ENCODE data around the gene ACSM3.

The ACSM3 gene

DNA sequence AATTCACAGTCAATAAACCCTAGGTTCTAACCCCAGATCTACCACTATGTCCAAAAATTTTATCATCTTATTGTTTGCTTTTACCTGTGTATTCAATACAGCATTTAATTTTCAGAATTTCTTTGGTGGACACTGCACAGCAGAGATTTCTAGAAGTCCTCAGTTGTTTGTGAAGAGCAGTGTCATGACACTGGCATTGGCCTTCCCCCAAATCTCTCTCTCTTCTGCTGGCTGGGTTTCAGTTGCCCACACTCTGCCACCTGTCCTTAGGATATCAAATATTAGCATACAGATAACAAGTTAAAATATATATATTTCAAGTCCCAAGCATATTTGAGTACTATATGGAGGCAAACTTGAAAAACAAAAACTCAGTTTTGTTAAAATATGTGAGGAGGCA, 20.2 kb upstream of the ACSM3 start:
- no peak overlapping the region for H3K14ac ChIP-seq (ENCODE audit: low read length)
- no peak overlapping the region for H2BK12ac ChIP-seq (ENCODE audit: low read length)
- no peak overlapping the region for H3K9ac ChIP-seq (ENCODE audit: low read length)
- H3K27me3 ChIP-seq (ENCODE audit: insufficient read depth, low read length): no peaks in the 10 kb centered on the region
- peaks cover 5% of the 10 kb centered on the region for H3K9me3 ChIP-seq (ENCODE audit: insufficient read depth, low read depth, low read length)
- H3K4ac ChIP-seq (ENCODE audit: low read depth, low read length): no peak overlapping the region
- H3K23ac ChIP-seq (ENCODE audit: low read length): no peak overlapping the region
- H3K4me1 ChIP-seq (ENCODE audit: control insufficient read depth in 1 of 2, insufficient read depth in 2 of 2, low read length in 2 of 2): no peaks in the 10 kb centered on the region
- H2AFZ ChIP-seq (ENCODE audit: insufficient read depth, low read length, poor library complexity): no peak overlapping the region
- H3K36me3 ChIP-seq (ENCODE audit: control insufficient read depth in 1 of 2, insufficient read depth in 2 of 2, low read length in 2 of 2): peaks cover 1 to 3% of the 10 kb centered on the region in 2 experiments
- H2BK5ac ChIP-seq (ENCODE audit: low read depth, low read length, poor library complexity): no peak overlapping the region
- H4K8ac ChIP-seq (ENCODE audit: low read depth, low read length): no peak overlapping the region
- no peak overlapping the region for H4K91ac ChIP-seq (ENCODE audit: low read depth, low read length)
- no peak overlapping the region for H4K12ac ChIP-seq (ENCODE audit: low read depth, low read length)
- no peak overlapping the region for H2BK120ac ChIP-seq (ENCODE audit: insufficient read depth, low read length, poor library complexity)
- H2AK5ac ChIP-seq (ENCODE audit: low read length): no peak overlapping the region
- H3K4me2 ChIP-seq (ENCODE audit: low read length): no peak overlapping the region
- no peak for DNase-seq
- H3K4me3 ChIP-seq (ENCODE audit: low read depth, low read length): no peak overlapping the region
- no peak overlapping the region for H3K18ac ChIP-seq (ENCODE audit: low read length)
- peaks cover 8% of the 10 kb centered on the region for H3K79me2 ChIP-seq (ENCODE audit: control insufficient read depth, insufficient read depth, low read length, poor library complexity)
- no peak overlapping the region for H3K27ac ChIP-seq (ENCODE audit: low read depth, low read length)
- peaks cover 2% of the 10 kb centered on the region for H3K79me1 ChIP-seq (ENCODE audit: low read length)

- Histone ChIP-seq H3K4me1 (ENCODE audit: control insufficient read depth in 1 of 2, insufficient read depth in 2 of 2, low read length in 2 of 2) (no peaks in the 10 kb centered on the region), H2BK5ac (ENCODE audit: low read depth, low read length, poor library complexity) (no peak overlapping the region), H3K18ac (ENCODE audit: low read length) (no peak overlapping the region), H4K91ac (ENCODE audit: low read depth, low read length) (no peak overlapping the region), H2BK120ac (ENCODE audit: insufficient read depth, low read length, poor library complexity) (no peak overlapping the region), H3K9me3 (ENCODE audit: insufficient read depth, low read depth, low read length) (peaks cover 5% of the 10 kb centered on the region), H3K4me3 (ENCODE audit: low read depth, low read length) (no peak overlapping the region), H4K8ac (ENCODE audit: low read depth, low read length) (no peak overlapping the region), H3K79me1 (ENCODE audit: low read length) (peaks cover 2% of the 10 kb centered on the region), H3K27me3 (ENCODE audit: insufficient read depth, low read length) (no peaks in the 10 kb centered on the region), H3K4me2 (ENCODE audit: low read length) (no peak overlapping the region), H3K9ac (ENCODE audit: low read length) (no peak overlapping the region), H2AFZ (ENCODE audit: insufficient read depth, low read length, poor library complexity) (no peak overlapping the region), H4K12ac (ENCODE audit: low read depth, low read length) (no peak overlapping the region), H2AK5ac (ENCODE audit: low read length) (no peak overlapping the region), H2BK12ac (ENCODE audit: low read length) (no peak overlapping the region), H3K79me2 (ENCODE audit: control insufficient read depth, insufficient read depth, low read length, poor library complexity) (peaks cover 8% of the 10 kb centered on the region), H3K23ac (ENCODE audit: low read length) (no peak overlapping the region), H3K14ac (ENCODE audit: low read length) (no peak overlapping the region), H3K4ac (ENCODE audit: low read depth, low read length) (no peak overlapping the region), H3K27ac (ENCODE audit: low read depth, low read length) (no peak overlapping the region), H3K36me3 (ENCODE audit: control insufficient read depth in 1 of 2, insufficient read depth in 2 of 2, low read length in 2 of 2) (peaks cover 0 to 1% of the 10 kb centered on the region in 2 experiments)
- no CpG with 5 or more reads among the region's 7 CpGs for WGBS (ENCODE audit: extremely low coverage, insufficient coverage, insufficient read length)
- DNase-seq: no peak
Measured at GRCh38 chr16:20744922-20745440, 18.8 kb upstream of the ACSM3 start.

GRCh38 chr16:20746461-20746860, 17.4 kb upstream of the ACSM3 start:
- Histone ChIP-seq H3K23ac (ENCODE audit: low read length) (no peak overlapping the region), H4K12ac (ENCODE audit: low read depth, low read length) (no peak overlapping the region), H3K18ac (ENCODE audit: low read length) (no peak overlapping the region), H4K8ac (ENCODE audit: low read depth, low read length) (no peak overlapping the region), H3K27ac (ENCODE audit: low read depth, low read length) (no peak overlapping the region), H3K79me1 (ENCODE audit: low read length) (peaks cover 1% of the 10 kb centered on the region), H2BK120ac (ENCODE audit: insufficient read depth, low read length, poor library complexity) (no peak overlapping the region), H4K91ac (ENCODE audit: low read depth, low read length) (no peak overlapping the region), H2BK12ac (ENCODE audit: low read length) (no peak overlapping the region), H2AFZ (ENCODE audit: insufficient read depth, low read length, poor library complexity) (no peak overlapping the region), H3K4me1 (ENCODE audit: control insufficient read depth in 1 of 2, insufficient read depth in 2 of 2, low read length in 2 of 2) (no peaks in the 10 kb centered on the region), H3K4ac (ENCODE audit: low read depth, low read length) (no peak overlapping the region), H2BK5ac (ENCODE audit: low read depth, low read length, poor library complexity) (no peak overlapping the region), H3K9ac (ENCODE audit: low read length) (no peak overlapping the region), H3K9me3 (ENCODE audit: insufficient read depth, low read depth, low read length) (peaks cover 5% of the 10 kb centered on the region), H3K4me3 (ENCODE audit: low read depth, low read length) (no peak overlapping the region), H2AK5ac (ENCODE audit: low read length) (no peak overlapping the region), H3K79me2 (ENCODE audit: control insufficient read depth, insufficient read depth, low read length, poor library complexity) (peaks cover 1% of the 10 kb centered on the region), H3K14ac (ENCODE audit: low read length) (no peak overlapping the region), H3K27me3 (ENCODE audit: insufficient read depth, low read length) (no peaks in the 10 kb centered on the region), H3K36me3 (ENCODE audit: control insufficient read depth in 1 of 2, insufficient read depth in 2 of 2, low read length in 2 of 2) (peaks cover 0 to 1% of the 10 kb centered on the region in 2 experiments), H3K4me2 (ENCODE audit: low read length) (no peak overlapping the region)
- no peak for DNase-seq
- no CpG with 5 or more reads among the region's 3 CpGs for whole genome bisulfite sequencing (ENCODE audit: extremely low coverage, insufficient coverage, insufficient read length)

DNA sequence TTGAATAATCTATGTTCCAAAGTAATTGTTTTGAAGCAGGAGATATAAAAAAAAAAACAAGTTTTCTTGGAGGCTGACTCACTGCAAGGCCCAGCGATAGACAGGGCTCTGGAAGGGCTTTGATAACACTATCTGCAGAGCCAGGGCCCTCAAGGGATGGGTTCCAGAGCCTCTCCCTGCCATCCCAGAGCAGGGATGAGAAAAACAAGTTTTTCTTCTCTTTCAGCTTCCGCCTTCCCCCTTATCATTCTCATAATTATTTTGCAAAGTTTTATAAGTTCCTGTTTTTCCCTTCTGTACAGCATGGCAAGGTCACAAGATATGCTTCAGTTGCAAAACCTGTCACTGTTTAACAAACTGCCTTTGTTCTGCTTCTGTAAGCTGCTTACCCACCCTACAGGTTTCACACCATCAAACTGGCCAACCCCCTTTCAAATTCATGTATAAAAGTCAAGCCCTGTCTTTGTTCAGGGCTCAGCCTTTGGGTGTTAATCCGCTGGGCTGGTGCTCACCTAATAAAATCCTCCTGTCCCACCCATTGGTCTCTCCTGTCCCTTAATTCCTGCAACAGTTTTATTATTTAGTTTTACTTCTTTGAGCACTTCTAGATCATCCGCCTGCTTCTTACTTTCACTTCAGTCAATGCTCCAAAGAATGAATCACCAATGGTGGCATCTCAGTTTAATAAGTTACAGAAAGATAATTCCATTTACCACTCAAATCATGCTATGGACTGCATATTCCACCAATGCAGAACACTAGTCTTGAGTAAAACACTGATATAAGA, 16.6 kb upstream of the ACSM3 start:
- H3K36me3 ChIP-seq (ENCODE audit: control insufficient read depth in 1 of 2, insufficient read depth in 2 of 2, low read length in 2 of 2): peaks cover 0 to 1% of the 10 kb centered on the region in 2 experiments
- H3K14ac ChIP-seq (ENCODE audit: low read length): no peak overlapping the region
- no peak overlapping the region for H2BK120ac ChIP-seq (ENCODE audit: insufficient read depth, low read length, poor library complexity)
- H2BK5ac ChIP-seq (ENCODE audit: low read depth, low read length, poor library complexity): no peak overlapping the region
- no peak overlapping the region for H4K91ac ChIP-seq (ENCODE audit: low read depth, low read length)
- no CpG with 5 or more reads among the region's 4 CpGs for WGBS (ENCODE audit: extremely low coverage, insufficient coverage, insufficient read length)
- no peaks in the 10 kb centered on the region for H3K27me3 ChIP-seq (ENCODE audit: insufficient read depth, low read length)
- no peaks in the 10 kb centered on the region for H3K79me2 ChIP-seq (ENCODE audit: control insufficient read depth, insufficient read depth, low read length, poor library complexity)
- no peak overlapping the region for H2AFZ ChIP-seq (ENCODE audit: insufficient read depth, low read length, poor library complexity)
- no peak overlapping the region for H4K8ac ChIP-seq (ENCODE audit: low read depth, low read length)
- no peak overlapping the region for H3K4me3 ChIP-seq (ENCODE audit: low read depth, low read length)
- no peak overlapping the region for H3K27ac ChIP-seq (ENCODE audit: low read depth, low read length)
- H2BK12ac ChIP-seq (ENCODE audit: low read length): no peak overlapping the region
- H3K4ac ChIP-seq (ENCODE audit: low read depth, low read length): no peak overlapping the region
- peaks cover 5% of the 10 kb centered on the region for H3K9me3 ChIP-seq (ENCODE audit: insufficient read depth, low read depth, low read length)
- H3K4me2 ChIP-seq (ENCODE audit: low read length): no peak overlapping the region
- H2AK5ac ChIP-seq (ENCODE audit: low read length): no peak overlapping the region
- no peak overlapping the region for H3K23ac ChIP-seq (ENCODE audit: low read length)
- H3K79me1 ChIP-seq (ENCODE audit: low read length): no peaks in the 10 kb centered on the region
- H3K4me1 ChIP-seq (ENCODE audit: control insufficient read depth in 1 of 2, insufficient read depth in 2 of 2, low read length in 2 of 2): no peaks in the 10 kb centered on the region
- no peak overlapping the region for H3K9ac ChIP-seq (ENCODE audit: low read length)
- H3K18ac ChIP-seq (ENCODE audit: low read length): no peak overlapping the region
- H4K12ac ChIP-seq (ENCODE audit: low read depth, low read length): no peak overlapping the region
- no peak for DNase-seq
